Suprapubic skin (tissue), 3 donors: ENCODE measurements around the gene OR2T5.
"Not testable (repeated sequence)": the region's sequence is repeated elsewhere in the genome, so short reads cannot be mapped to it uniquely, and the experiment has no call there.

Source experiments
- POLR2A ChIP-seq, 2 donors: fragments of 450-650 bp; IDR thresholded peaks; one replicate each; pipeline ENCODE4 v1.6.1; 2017; ENCODE audit warnings: antibody characterized with exemption in 2 of 2, mild to moderate bottlenecking in 2 of 2, moderate library complexity in 2 of 2
- TF ChIP-seq, protein P1 (sequence below), 2 donors: fragments of 200-600 bp in 1 of 2; fragments of 450-650 bp in 1 of 2; sonication (generic) in 1 of 2; IDR thresholded peaks; one replicate each; pipeline ENCODE4 v1.5.1; 2016 to 2019; ENCODE audit warnings: antibody characterized with exemption in 2 of 2, mild to moderate bottlenecking in 1 of 2, moderate library complexity in 1 of 2

DNA sequence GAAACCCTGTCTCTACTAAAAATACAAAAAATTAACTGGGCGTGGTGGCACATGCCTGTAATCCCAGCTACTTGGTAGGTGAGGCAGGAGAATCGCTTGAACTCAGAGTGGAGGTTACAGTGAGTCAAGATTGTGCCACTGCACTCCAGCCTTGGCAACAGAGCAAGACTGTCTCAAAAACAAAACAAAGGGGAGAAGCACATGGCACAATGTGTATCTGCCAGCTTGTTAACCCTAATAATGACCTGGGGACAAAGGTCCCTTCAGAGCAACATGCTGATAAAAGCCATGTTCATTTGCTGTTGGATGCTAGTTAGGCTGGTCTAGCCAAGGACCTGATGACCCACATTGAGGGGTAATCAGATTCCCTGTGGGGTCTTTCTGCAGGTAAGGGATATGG lies 31.8 kb upstream of the OR2T5 start:
- not testable (repeated sequence) for TF ChIP-seq POLR2A (IDR thresholded peaks at IDR 0.05)
- TF ChIP-seq, protein P1, sequence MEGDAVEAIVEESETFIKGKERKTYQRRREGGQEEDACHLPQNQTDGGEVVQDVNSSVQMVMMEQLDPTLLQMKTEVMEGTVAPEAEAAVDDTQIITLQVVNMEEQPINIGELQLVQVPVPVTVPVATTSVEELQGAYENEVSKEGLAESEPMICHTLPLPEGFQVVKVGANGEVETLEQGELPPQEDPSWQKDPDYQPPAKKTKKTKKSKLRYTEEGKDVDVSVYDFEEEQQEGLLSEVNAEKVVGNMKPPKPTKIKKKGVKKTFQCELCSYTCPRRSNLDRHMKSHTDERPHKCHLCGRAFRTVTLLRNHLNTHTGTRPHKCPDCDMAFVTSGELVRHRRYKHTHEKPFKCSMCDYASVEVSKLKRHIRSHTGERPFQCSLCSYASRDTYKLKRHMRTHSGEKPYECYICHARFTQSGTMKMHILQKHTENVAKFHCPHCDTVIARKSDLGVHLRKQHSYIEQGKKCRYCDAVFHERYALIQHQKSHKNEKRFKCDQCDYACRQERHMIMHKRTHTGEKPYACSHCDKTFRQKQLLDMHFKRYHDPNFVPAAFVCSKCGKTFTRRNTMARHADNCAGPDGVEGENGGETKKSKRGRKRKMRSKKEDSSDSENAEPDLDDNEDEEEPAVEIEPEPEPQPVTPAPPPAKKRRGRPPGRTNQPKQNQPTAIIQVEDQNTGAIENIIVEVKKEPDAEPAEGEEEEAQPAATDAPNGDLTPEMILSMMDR (IDR thresholded peaks at IDR 0.05), result not testable (repeated sequence)
